ENCODE measurements around the gene DCBLD1. TPM values are rescaled to one million over a fixed set of nuclear protein-coding genes. Genes with fewer than 3 reads are reported as not detected.

Gene DCBLD1
- total RNA-seq, 4 donors from 2014 or later: 3.8 to 11.6 (median 7.9) TPM

- Histone ChIP-seq H3K4me3 (no peak overlapping the region), H3K36me3 (no peaks in the 10 kb centered on the region), H3K27me3 (no peaks in the 10 kb centered on the region), H3K27ac (replicated peaks in 1 of 4) (no peak overlapping the region), H3K4me1 (peaks cover 0 to 16% (median 12%) of the 10 kb centered on the region in 4 donors), H3K9me3 (no peaks in the 10 kb centered on the region)
- TF ChIP-seq, protein P1, sequence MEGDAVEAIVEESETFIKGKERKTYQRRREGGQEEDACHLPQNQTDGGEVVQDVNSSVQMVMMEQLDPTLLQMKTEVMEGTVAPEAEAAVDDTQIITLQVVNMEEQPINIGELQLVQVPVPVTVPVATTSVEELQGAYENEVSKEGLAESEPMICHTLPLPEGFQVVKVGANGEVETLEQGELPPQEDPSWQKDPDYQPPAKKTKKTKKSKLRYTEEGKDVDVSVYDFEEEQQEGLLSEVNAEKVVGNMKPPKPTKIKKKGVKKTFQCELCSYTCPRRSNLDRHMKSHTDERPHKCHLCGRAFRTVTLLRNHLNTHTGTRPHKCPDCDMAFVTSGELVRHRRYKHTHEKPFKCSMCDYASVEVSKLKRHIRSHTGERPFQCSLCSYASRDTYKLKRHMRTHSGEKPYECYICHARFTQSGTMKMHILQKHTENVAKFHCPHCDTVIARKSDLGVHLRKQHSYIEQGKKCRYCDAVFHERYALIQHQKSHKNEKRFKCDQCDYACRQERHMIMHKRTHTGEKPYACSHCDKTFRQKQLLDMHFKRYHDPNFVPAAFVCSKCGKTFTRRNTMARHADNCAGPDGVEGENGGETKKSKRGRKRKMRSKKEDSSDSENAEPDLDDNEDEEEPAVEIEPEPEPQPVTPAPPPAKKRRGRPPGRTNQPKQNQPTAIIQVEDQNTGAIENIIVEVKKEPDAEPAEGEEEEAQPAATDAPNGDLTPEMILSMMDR (IDR thresholded peaks at IDR 0.05): no peak
- TF ChIP-seq POLR2AphosphoS5 (IDR thresholded peaks at IDR 0.05) (no peak), EP300 (IDR thresholded peaks at IDR 0.05) (no peak), POLR2A (IDR thresholded peaks at IDR 0.05; ENCODE audit: low read depth) (no peak)
- DNase-seq (ENCODE audit: extremely low spot score): no peak
- WGBS: 62% methylated on average over 2 of the region's 2 CpGs
- intact Hi-C loops (cut with DNase I): no loop called here
Measured at GRCh38 chr6:117494283-117494682, 11.8 kb downstream of the DCBLD1 start.

DNA sequence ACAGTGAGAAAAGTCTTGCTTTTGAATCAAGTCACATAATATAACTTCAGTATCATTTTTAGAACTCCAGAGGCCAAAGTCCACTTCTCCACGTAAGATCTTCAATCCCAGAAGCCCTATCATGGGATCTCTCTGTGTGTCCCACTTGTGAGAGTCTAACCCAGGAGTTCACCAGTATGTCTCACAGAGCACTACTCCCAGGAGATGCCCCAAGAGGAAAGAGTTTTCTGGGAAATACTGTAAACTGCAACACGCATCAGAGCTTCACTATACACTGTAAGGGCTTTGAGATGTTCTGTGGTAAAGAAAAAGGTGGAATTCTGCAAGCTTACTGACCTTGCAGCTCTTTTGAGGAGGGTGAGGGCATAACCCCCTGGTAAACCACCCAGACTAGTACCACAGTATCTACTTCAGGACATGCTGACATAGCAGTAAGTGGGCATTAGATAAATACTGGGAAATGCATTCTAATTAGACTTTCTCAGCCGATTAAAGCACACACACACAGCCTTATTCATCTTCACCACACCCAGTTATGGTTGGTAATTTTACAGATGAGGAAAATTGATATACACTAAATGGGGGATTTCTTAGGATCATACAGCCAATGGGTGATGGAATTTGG is 12.3 kb downstream of the DCBLD1 start:
- Histone ChIP-seq H3K4me1 (peaks cover 0 to 16% (median 12%) of the 10 kb centered on the region in 4 donors), H3K9me3 (no peaks in the 10 kb centered on the region), H3K27ac (replicated peaks in 1 of 4) (no peak overlapping the region), H3K27me3 (no peaks in the 10 kb centered on the region), H3K4me3 (no peak overlapping the region), H3K36me3 (no peaks in the 10 kb centered on the region)
- intact Hi-C loops (cut with DNase I): no loop called here
- TF ChIP-seq, protein P1 (IDR thresholded peaks at IDR 0.05): no peak
- TF ChIP-seq POLR2A (IDR thresholded peaks at IDR 0.05; ENCODE audit: low read depth) (no peak), EP300 (IDR thresholded peaks at IDR 0.05) (no peak), POLR2AphosphoS5 (IDR thresholded peaks at IDR 0.05) (no peak)
- WGBS: 79% methylated on average over 3 of the region's 3 CpGs
- DNase-seq (ENCODE audit: extremely low spot score): no peak

DNA sequence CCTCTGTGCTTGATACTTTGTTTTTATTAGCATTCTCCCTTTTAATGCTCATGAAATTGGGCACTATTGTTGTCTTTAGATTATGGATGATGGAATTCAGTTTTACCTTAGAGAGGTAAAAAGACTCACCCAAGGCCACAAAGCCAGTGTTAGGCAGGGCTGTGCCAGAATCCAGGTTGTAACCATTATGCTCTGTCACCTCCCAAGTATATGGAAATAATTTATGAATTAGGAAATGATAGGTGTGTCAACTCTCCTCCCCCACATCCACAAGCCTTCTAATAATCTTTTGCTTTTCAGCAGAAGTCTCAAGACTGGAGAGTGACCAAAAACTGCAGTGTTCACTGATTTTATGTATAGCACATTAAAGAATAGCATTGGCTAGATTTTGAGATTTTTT is 13.0 kb downstream of the DCBLD1 start:
- intact Hi-C loops (cut with DNase I): no loop called here
- TF ChIP-seq, protein P1 (IDR thresholded peaks at IDR 0.05): no peak
- no peak for TF ChIP-seq EP300 (IDR thresholded peaks at IDR 0.05)
- peaks cover 0 to 16% (median 12%) of the 10 kb centered on the region in 4 donors for H3K4me1 ChIP-seq
- H3K27me3 ChIP-seq: no peaks in the 10 kb centered on the region
- H3K27ac ChIP-seq (replicated peaks in 1 of 4): no peak overlapping the region
- DNase-seq (ENCODE audit: extremely low spot score): no peak
- H3K36me3 ChIP-seq: no peaks in the 10 kb centered on the region
- H3K4me3 ChIP-seq: no peak overlapping the region
- no peaks in the 10 kb centered on the region for H3K9me3 ChIP-seq

DNA sequence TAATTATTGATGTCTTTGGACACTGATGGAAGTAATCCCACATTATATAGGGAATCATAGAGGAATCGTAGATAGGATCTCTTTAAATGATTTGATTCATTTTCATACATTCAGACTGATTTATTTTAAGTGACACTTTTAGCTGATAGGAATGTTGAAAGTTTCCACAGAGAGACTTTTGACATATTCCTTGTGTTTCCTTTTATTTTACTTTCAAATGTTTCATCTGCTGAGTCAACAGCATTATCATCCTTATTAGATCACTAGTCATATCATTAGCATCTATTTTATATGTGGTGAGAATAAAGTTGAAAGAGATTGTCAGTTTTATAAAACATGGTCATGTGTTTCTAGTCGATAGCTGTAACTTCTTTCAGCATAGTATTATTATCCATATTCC is 13.4 kb downstream of the DCBLD1 start:
- WGBS: 84% methylated on average over 2 of the region's 2 CpGs
- DNase-seq (ENCODE audit: extremely low spot score): no peak
- TF ChIP-seq, protein P1 (IDR thresholded peaks at IDR 0.05): no peak
- TF ChIP-seq POLR2AphosphoS5 (IDR thresholded peaks at IDR 0.05) (no peak), POLR2A (IDR thresholded peaks at IDR 0.05; ENCODE audit: low read depth) (no peak), EP300 (IDR thresholded peaks at IDR 0.05) (no peak)
- H3K27me3 ChIP-seq: no peaks in the 10 kb centered on the region
- H3K4me3 ChIP-seq: no peak overlapping the region
- intact Hi-C loops (cut with DNase I): no loop called here
- peaks cover 0 to 16% (median 12%) of the 10 kb centered on the region in 4 donors for H3K4me1 ChIP-seq
- no peaks in the 10 kb centered on the region for H3K36me3 ChIP-seq
- H3K9me3 ChIP-seq: no peaks in the 10 kb centered on the region
- no peak overlapping the region for H3K27ac ChIP-seq (replicated peaks in 1 of 4)
